GM12878 (cell line): ENCODE results near the gene WTAP.

Source experiments
- BCL11A ChIP-seq: IDR thresholded peaks from 2 replicates; pipeline ENCODE4 v1.6.1; 2011; ENCODE audit warnings: low read depth, low read length
- CEBPB ChIP-seq, 2 experiments: fragments of 150-350 bp in 1 of 2; IDR thresholded peaks; 2 replicates each; pipeline ENCODE4 v1.6.1; 2012 to 2014; ENCODE audit warnings: low read depth in 2 of 2, low read length in 2 of 2, borderline replicate concordance in 1 of 2, inconsistent platforms in 1 of 2
- TF ChIP-seq, protein P1 (sequence below), 3 experiments: IDR thresholded peaks in 2 of 3; conservative IDR thresholded peaks in 1 of 3; 2 replicates each; pipeline ENCODE4 v1.5.1; 2011; ENCODE audit warnings: low read depth in 3 of 3, low read length in 3 of 3, mild to moderate bottlenecking in 3 of 3, control low read depth in 2 of 3, moderate library complexity in 2 of 3, inconsistent platforms in 1 of 3, mixed read lengths in 1 of 3; ENCODE audit not compliant: control insufficient read depth in 2 of 3, insufficient read depth in 1 of 3; ENCODE audit errors: extremely low read depth in 1 of 3

DNA sequence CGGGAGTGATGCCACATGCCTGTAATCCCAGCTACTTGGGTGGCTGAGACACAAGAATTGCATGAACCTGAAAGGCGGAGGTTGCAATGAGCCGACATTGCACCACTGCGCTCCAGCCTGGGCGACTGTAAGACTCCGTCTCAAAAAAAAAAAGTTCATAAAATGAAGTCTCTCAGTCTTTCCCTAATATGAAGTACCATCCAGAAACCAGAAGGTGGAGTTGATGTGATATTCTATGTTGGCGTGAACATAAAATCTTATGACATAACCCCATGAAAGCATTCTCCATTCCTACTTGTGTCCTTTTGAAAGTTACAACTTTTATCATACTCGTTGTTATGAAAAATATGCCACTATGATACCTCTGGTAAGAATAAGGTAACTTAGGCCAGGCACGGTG, 40.0 kb upstream of the WTAP start:
- TF ChIP-seq CEBPB (IDR thresholded peaks at IDR 0.05; ENCODE audit: borderline replicate concordance in 1 of 2, low read depth in 2 of 2, low read length in 2 of 2) = no peak
- TF ChIP-seq BCL11A = no peak
- TF ChIP-seq, protein P1, sequence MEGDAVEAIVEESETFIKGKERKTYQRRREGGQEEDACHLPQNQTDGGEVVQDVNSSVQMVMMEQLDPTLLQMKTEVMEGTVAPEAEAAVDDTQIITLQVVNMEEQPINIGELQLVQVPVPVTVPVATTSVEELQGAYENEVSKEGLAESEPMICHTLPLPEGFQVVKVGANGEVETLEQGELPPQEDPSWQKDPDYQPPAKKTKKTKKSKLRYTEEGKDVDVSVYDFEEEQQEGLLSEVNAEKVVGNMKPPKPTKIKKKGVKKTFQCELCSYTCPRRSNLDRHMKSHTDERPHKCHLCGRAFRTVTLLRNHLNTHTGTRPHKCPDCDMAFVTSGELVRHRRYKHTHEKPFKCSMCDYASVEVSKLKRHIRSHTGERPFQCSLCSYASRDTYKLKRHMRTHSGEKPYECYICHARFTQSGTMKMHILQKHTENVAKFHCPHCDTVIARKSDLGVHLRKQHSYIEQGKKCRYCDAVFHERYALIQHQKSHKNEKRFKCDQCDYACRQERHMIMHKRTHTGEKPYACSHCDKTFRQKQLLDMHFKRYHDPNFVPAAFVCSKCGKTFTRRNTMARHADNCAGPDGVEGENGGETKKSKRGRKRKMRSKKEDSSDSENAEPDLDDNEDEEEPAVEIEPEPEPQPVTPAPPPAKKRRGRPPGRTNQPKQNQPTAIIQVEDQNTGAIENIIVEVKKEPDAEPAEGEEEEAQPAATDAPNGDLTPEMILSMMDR (IDR thresholded peaks at IDR 0.05 in 2 of 3, conservative IDR thresholded peaks at IDR 0.05 in 1 of 3; ENCODE audit: control insufficient read depth in 2 of 3, extremely low read depth in 1 of 3, insufficient read depth in 1 of 3, low read depth in 3 of 3, low read length in 3 of 3) = no peak
